Measurements from ENCODE around the gene RGS16. TPM values are rescaled to one million over a fixed set of nuclear protein-coding genes. Genes with fewer than 3 reads are reported as not detected.
A peak's percentile ranks its signal among the peaks of the same experiment; 100 is the strongest.

RGS16 gene
- total RNA-seq, 5 donors from 2014 or later (not counting 1 experiment from before 2014, with no cell fraction given): 2.9 to 15.6 (median 4.6) TPM

- peaks cover 6% of the 10 kb centered on the region for H3K36me3 Mint-ChIP-seq
- Histone ChIP-seq H3K27me3 (replicated peaks in 1 of 2; ENCODE audit: control insufficient read depth in 2 of 2, extremely low read depth in 1 of 2, insufficient read depth in 2 of 2, low read length in 1 of 2) (peaks cover 4 to 7% of the 10 kb centered on the region in 2 experiments), H3K4me3 (ENCODE audit: control insufficient read depth in 1 of 2, extremely low read depth in 1 of 2, low read length in 1 of 2) (no peak overlapping the region), H3K9me3 (no peaks in the 10 kb centered on the region), H3K36me3 (ENCODE audit: control insufficient read depth in 2 of 2, extremely low read depth in 1 of 2, insufficient read depth in 1 of 2, low read length in 1 of 2) (no peaks in the 10 kb centered on the region), H3K4me1 (ENCODE audit: control insufficient read depth in 1 of 2, extremely low read depth in 1 of 2, insufficient read depth in 2 of 2, low read length in 2 of 2) (peaks cover 8 to 10% of the 10 kb centered on the region in 2 experiments), H3K27ac (ENCODE audit: low read length) (no peak overlapping the region)
- no peak overlapping the region for H3K27ac Mint-ChIP-seq
- H3K27me3 Mint-ChIP-seq: peaks cover 4 to 6% of the 10 kb centered on the region in 2 donors
- CTCF ChIA-PET: interaction anchor here (0.6 to 2.4 kb wide), 5 partner anchors 8 to 591 kb away, joined by 3 to 6 read pairs (median 5); no protein-coding TSS in a partner anchor
- DNase-seq: no peak
- peaks cover 3 to 9% (median 7%) of the 10 kb centered on the region in 3 donors for H3K9me3 Mint-ChIP-seq
- no peak overlapping the region for H3K4me3 Mint-ChIP-seq
- ATAC-seq (replicated peaks in 1 of 4): no peak
- POLR2A ChIA-PET: interaction anchor here in 1 of 2 donors (0.7 kb wide), 1 partner anchor 10 kb away, joined by 3 read pairs; no protein-coding TSS in a partner anchor
- H3K4me1 Mint-ChIP-seq: peaks cover 29 to 46% (median 29%) of the 10 kb centered on the region in 3 donors
These were observed 16.9 kb upstream of the RGS16 start for GRCh38 chr1:182620924-182621585.

DNA sequence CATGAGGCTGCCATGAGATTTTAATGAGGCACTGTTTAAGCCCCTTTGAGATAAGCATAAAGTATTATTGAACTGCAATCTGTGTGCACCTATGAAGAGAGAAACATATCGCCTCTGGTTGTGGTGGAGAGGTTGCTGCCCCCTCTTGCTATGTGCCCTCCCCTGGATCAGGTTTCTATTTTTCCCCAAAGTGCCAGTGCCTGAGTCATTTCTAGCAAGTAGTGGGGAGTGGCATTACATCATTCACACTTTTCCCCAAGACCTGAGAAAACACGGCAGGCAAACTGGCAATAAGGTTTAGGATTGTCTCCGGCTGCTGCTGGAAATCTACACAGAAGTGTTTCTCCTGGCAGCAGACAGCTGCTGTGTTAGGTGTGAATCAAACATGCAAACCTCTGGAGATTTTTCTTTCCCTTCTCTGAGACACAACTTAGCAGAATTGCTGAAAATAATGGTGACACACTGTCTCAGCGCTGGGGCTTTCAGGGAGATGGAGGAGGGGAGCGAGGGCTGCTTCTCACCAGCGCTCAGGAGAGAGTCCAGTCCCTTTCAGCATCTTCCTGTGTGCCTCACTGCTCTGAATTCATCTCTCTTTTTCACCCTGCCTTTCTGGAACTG is 13.7 kb upstream of the RGS16 start:
- peaks cover 19 to 32% of the 10 kb centered on the region in 2 experiments for H3K4me1 ChIP-seq (ENCODE audit: control insufficient read depth in 1 of 2, extremely low read depth in 1 of 2, insufficient read depth in 2 of 2, low read length in 2 of 2)
- H3K27me3 ChIP-seq (replicated peaks in 1 of 2; ENCODE audit: control insufficient read depth in 2 of 2, extremely low read depth in 1 of 2, insufficient read depth in 2 of 2, low read length in 1 of 2): peaks cover 16 to 31% of the 10 kb centered on the region in 2 experiments
- ATAC-seq (replicated peaks in 1 of 4) (no peak), DNase-seq (no peak)
- no peaks in the 10 kb centered on the region for H3K36me3 ChIP-seq (ENCODE audit: control insufficient read depth in 2 of 2, extremely low read depth in 1 of 2, insufficient read depth in 1 of 2, low read length in 1 of 2)
- H3K9me3 ChIP-seq: no peaks in the 10 kb centered on the region
- Mint-ChIP-seq H3K9me3 (peaks cover 3 to 9% (median 7%) of the 10 kb centered on the region in 3 donors), H3K27ac (no peak overlapping the region), H3K4me3 (no peak overlapping the region), H3K4me1 (peaks cover 36 to 42% (median 39%) of the 10 kb centered on the region in 3 donors), H3K27me3 (peaks cover 18 to 20% of the 10 kb centered on the region in 2 donors), H3K36me3 (peaks cover 6% of the 10 kb centered on the region)
- H3K27ac ChIP-seq (ENCODE audit: low read length): no peak overlapping the region
- POLR2A ChIA-PET: no interaction called here
- WGBS (ENCODE audit: insufficient coverage): no CpG with 5 or more reads among the region's 6 CpGs
- CTCF ChIA-PET: interaction anchor here in 1 of 2 donors (1.7 to 2.0 kb wide), 2 partner anchors 15 kb away, joined by 4 to 12 read pairs; no protein-coding TSS in a partner anchor
- no peak overlapping the region for H3K4me3 ChIP-seq (ENCODE audit: control insufficient read depth in 1 of 2, extremely low read depth in 1 of 2, low read length in 1 of 2)

DNA sequence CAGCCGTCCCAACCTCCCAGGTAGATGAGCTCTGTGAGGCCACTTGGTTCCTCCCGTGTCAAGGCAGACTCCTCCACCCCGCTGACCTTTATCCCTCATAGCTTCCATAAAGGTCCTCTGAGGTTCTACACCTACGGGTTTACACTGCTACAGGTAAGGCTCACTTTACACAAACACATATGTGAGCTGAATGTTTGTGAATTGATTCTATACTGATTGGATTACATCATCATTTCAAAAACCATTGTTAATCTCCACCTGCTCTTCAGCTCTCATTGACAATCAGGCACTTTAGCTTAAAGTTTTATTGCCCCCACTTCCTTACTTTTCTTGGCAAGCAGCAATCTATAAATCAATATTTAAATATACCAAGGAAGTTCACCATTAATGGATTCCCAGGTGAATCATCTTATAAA is 12.8 kb upstream of the RGS16 start:
- ChIA-PET CTCF (interaction anchor here (0.5 to 4.0 kb wide), 10 partner anchors 11 to 168 kb away, joined by 3 to 21 read pairs (median 3); no protein-coding TSS in a partner anchor), POLR2A (interaction anchor here (0.6 to 1.6 kb wide), 5 partner anchors 10 to 77 kb away, joined by 3 to 9 read pairs (median 7); no protein-coding TSS in a partner anchor)
- peaks cover 19 to 32% of the 10 kb centered on the region in 2 experiments for H3K4me1 ChIP-seq (ENCODE audit: control insufficient read depth in 1 of 2, extremely low read depth in 1 of 2, insufficient read depth in 2 of 2, low read length in 2 of 2)
- H3K4me3 ChIP-seq (ENCODE audit: control insufficient read depth in 1 of 2, extremely low read depth in 1 of 2, low read length in 1 of 2): no peak overlapping the region
- Mint-ChIP-seq H3K9me3 (peaks cover 3 to 9% (median 7%) of the 10 kb centered on the region in 3 donors), H3K4me3 (peak overlapping the region in 2 of 3 donors; percentile 11 to 83), H3K27me3 (peaks cover 25 to 28% of the 10 kb centered on the region in 2 donors), H3K4me1 (peaks cover 36 to 40% (median 39%) of the 10 kb centered on the region in 3 donors), H3K36me3 (peaks cover 6% of the 10 kb centered on the region), H3K27ac (no peak overlapping the region)
- DNase-seq: no peak
- peaks cover 16 to 33% of the 10 kb centered on the region in 2 experiments for H3K27me3 ChIP-seq (replicated peaks in 1 of 2; ENCODE audit: control insufficient read depth in 2 of 2, extremely low read depth in 1 of 2, insufficient read depth in 2 of 2, low read length in 1 of 2)
- H3K9me3 ChIP-seq: no peaks in the 10 kb centered on the region
- no peak overlapping the region for H3K27ac ChIP-seq (ENCODE audit: low read length)
- 88% methylated on average over 1 of the region's 4 CpGs for WGBS (ENCODE audit: insufficient coverage)
- ATAC-seq (replicated peaks in 1 of 4): no peak
- H3K36me3 ChIP-seq (ENCODE audit: control insufficient read depth in 2 of 2, extremely low read depth in 1 of 2, insufficient read depth in 1 of 2, low read length in 1 of 2): no peaks in the 10 kb centered on the region

- no peaks in the 10 kb centered on the region for H3K9me3 ChIP-seq
- H3K4me3 Mint-ChIP-seq: peak overlapping the region; percentile 76 to 83 (median 79)
- H3K36me3 ChIP-seq (ENCODE audit: control insufficient read depth in 2 of 2, extremely low read depth in 1 of 2, insufficient read depth in 1 of 2, low read length in 1 of 2): no peaks in the 10 kb centered on the region
- peaks cover 25 to 28% of the 10 kb centered on the region in 2 donors for H3K27me3 Mint-ChIP-seq
- peaks cover 19 to 32% of the 10 kb centered on the region in 2 experiments for H3K4me1 ChIP-seq (ENCODE audit: control insufficient read depth in 1 of 2, extremely low read depth in 1 of 2, insufficient read depth in 2 of 2, low read length in 2 of 2)
- DNase-seq (peak; percentile 51 to 95 (median 90)), ATAC-seq (replicated peaks in 1 of 4) (peak; percentile 88 to 93 (median 90))
- peaks cover 36 to 40% (median 39%) of the 10 kb centered on the region in 3 donors for H3K4me1 Mint-ChIP-seq
- no peak overlapping the region for H3K4me3 ChIP-seq (ENCODE audit: control insufficient read depth in 1 of 2, extremely low read depth in 1 of 2, low read length in 1 of 2)
- CTCF ChIA-PET: interaction anchor here (0.5 to 4.0 kb wide), 15 partner anchors 10 to 168 kb away, joined by 3 to 21 read pairs (median 3); no protein-coding TSS in a partner anchor
- H3K36me3 Mint-ChIP-seq: peaks cover 6% of the 10 kb centered on the region
- peaks cover 3 to 9% (median 7%) of the 10 kb centered on the region in 3 donors for H3K9me3 Mint-ChIP-seq
- peak overlapping the region; percentile 34 to 69 for H3K27ac Mint-ChIP-seq
- 0% methylated on average over 2 of the region's 17 CpGs for WGBS (ENCODE audit: insufficient coverage)
- POLR2A ChIA-PET: interaction anchor here (0.6 to 1.6 kb wide), 6 partner anchors 9 to 78 kb away, joined by 3 to 9 read pairs (median 6); no protein-coding TSS in a partner anchor
- H3K27ac ChIP-seq (ENCODE audit: low read length): no peak overlapping the region
- peaks cover 16 to 39% of the 10 kb centered on the region in 2 experiments for H3K27me3 ChIP-seq (replicated peaks in 1 of 2; ENCODE audit: control insufficient read depth in 2 of 2, extremely low read depth in 1 of 2, insufficient read depth in 2 of 2, low read length in 1 of 2)
These were observed 12.2 kb upstream of the RGS16 start for GRCh38 chr1:182616130-182617013.

GRCh38 chr1:182615468-182616129 is 11.4 kb upstream of the RGS16 start:
- Mint-ChIP-seq H3K4me3 (peak overlapping the region; percentile 76 to 83 (median 79)), H3K27me3 (peaks cover 25 to 34% of the 10 kb centered on the region in 2 donors), H3K27ac (peak overlapping the region; percentile 34 to 70), H3K4me1 (peaks cover 36 to 40% (median 39%) of the 10 kb centered on the region in 3 donors), H3K36me3 (peaks cover 1% of the 10 kb centered on the region), H3K9me3 (peaks cover 0 to 2% (median 1%) of the 10 kb centered on the region in 3 donors)
- ChIA-PET CTCF (interaction anchor here (0.8 to 4.0 kb wide), 10 partner anchors 9 to 167 kb away, joined by 3 to 21 read pairs (median 6); no protein-coding TSS in a partner anchor), POLR2A (interaction anchor here in 1 of 2 donors (1.6 kb wide), 1 partner anchor 13 kb away, joined by 8 read pairs; no protein-coding TSS in a partner anchor)
- Histone ChIP-seq H3K4me1 (ENCODE audit: control insufficient read depth in 1 of 2, extremely low read depth in 1 of 2, insufficient read depth in 2 of 2, low read length in 2 of 2) (peaks cover 19 to 32% of the 10 kb centered on the region in 2 experiments), H3K36me3 (ENCODE audit: control insufficient read depth in 2 of 2, extremely low read depth in 1 of 2, insufficient read depth in 1 of 2, low read length in 1 of 2) (no peaks in the 10 kb centered on the region), H3K27me3 (replicated peaks in 1 of 2; ENCODE audit: control insufficient read depth in 2 of 2, extremely low read depth in 1 of 2, insufficient read depth in 2 of 2, low read length in 1 of 2) (peaks cover 16 to 47% of the 10 kb centered on the region in 2 experiments), H3K27ac (ENCODE audit: low read length) (peak overlapping the region; percentile 28), H3K4me3 (ENCODE audit: control insufficient read depth in 1 of 2, extremely low read depth in 1 of 2, low read length in 1 of 2) (peak overlapping the region; percentile 56 to 94), H3K9me3 (no peaks in the 10 kb centered on the region)
- peak in 16 of 35 experiments; percentile 12 to 70 (median 34) for DNase-seq
- WGBS (ENCODE audit: insufficient coverage): 6% methylated on average over 6 of the region's 11 CpGs
- peak; percentile 18 to 46 (median 26) for ATAC-seq (replicated peaks in 1 of 4)
